ENCODE data around the gene MYOZ1.

Gene MYOZ1

DNA sequence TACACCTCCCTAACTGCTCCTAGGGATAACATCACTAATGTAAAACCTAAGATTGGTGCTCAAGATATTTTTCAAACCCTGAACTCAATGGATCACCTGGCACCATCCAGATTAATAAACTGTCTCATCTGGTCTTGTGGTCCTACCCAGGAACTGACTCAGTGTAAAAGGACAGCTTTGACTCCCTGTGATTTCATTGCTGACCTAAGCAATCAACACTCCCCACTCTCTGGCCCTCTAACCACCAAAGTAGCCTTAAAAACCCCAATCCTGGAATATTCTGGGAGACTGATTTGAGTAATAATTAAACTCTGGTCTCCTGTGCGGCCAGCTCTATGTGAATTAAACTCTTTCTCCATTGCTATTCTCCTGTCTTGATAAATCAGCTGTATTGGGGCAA lies 43.9 kb downstream of the MYOZ1 start:
- no peak for DNase-seq

- no peak for DNase-seq
Measured at GRCh38 chr10:73593812-73594211, 47.5 kb downstream of the MYOZ1 start.

- no peak for DNase-seq
Measured at GRCh38 chr10:73593110-73593509, 48.2 kb downstream of the MYOZ1 start.

DNA sequence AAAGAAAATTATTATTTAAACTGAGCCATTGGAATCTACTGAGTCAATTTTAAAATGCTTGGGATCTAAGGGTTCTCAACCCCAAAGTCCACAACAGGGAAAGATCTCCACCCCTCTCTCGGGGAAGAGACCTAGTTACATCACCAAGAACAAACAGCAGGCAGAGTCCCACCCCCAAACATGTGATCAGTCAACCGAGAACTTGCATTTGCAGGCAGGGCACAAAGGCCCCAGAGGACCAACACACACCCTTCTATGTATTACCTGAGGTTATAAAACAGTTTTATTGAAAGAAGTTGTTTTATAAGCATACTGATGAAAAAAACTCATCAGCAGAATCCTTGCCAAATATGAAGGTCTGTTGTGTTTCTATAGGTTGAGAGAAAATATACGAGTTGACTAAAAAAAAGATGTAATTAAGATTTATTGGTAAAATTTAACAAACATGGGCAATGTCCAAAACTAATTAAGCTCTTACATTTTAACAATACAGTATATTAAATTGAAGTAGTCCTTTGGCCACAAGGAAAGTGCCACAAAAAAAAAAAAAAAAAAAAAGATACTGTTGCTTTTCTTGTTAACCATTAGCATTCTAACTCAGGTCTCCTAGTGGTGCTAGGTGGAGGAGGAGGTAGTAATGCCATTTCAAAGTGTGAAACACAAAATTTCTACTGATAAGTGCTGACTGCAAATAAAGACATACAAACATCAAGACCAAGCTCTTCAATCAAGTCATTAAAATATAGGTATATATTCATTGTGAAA lies 49.2 kb downstream of the MYOZ1 start:
- DNase-seq: no peak

DNA sequence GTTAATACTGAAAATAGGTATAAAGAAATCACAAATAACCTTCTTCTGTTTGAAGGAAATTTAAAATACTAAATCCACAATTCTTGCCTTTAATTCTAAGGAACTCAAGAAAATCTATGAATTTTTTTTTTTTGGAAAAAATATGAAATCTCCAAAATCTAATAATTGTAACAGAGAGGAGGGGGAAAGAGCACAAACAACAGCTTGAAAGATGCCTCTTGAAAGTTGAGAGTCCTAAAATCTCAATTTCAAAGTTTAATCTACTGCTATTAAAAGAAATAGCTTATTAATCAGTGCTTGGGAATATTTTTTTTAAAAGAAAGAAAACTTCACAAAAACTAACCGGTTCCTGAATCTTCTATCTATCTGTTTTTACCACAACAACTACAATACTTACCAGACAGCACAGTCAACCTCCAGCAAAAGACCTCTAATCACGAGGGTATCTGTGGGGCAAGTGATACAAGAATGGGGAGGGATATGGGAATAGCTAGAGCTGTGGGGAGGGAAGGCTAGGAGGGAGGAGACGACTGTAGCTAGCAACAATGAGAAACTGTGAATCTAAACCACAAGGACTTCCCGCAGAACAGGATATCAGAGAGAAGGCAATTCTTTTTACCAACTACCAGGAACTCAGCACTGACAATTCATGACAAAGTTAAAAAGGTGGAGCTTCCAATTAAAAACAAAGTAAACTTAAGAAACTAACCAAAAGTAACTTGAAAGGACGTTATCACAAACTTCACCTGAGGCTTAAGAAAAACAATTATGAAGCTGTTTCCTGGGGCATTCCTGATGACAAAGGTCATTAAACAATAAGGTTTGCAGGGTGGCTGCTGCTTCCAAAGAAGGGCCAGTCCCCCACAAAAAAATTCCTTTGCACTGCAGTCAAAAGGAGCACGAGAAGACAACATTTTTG lies 50.1 kb downstream of the MYOZ1 start, which contains the start of gene USP54:
Gene USP54 (minus strand): TSS at position 462 of the 919 bp plus-strand sequence. CDS start 15,684 bp downstream, outside the sequence.
- DNase-seq: peak; percentile 65

DNA sequence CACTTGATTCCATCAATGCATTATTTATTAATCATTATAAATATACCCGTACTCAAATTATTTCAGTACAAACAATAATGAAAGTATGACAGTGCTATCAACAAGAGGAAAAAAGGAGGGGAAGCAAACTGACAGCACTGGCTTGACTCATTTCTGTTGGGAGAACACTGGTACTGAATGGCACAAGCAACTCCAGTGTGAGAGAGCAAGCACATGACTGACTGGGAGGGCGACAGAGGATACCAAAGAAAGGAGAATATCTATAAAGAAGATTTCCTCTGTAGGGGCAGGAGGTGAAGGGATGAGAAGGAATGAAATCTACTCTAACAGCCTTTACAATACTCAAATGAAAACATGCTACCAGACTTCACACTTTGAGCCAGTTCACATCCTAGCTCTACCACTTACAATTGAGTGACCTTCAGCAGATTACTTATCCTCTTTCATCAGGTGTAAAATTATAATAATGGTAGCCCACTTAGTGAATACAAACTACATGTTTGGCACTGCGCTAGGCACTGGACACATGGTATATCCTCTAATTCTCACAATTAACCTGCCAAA lies 51.6 kb downstream of the MYOZ1 start:
- no peak for DNase-seq

- DNase-seq: no peak
Measured at GRCh38 chr10:73588656-73589055, 52.6 kb downstream of the MYOZ1 start.

- peak; percentile 82 for DNase-seq
Measured at GRCh38 chr10:73586583-73586984, 54.7 kb downstream of the MYOZ1 start.

DNA sequence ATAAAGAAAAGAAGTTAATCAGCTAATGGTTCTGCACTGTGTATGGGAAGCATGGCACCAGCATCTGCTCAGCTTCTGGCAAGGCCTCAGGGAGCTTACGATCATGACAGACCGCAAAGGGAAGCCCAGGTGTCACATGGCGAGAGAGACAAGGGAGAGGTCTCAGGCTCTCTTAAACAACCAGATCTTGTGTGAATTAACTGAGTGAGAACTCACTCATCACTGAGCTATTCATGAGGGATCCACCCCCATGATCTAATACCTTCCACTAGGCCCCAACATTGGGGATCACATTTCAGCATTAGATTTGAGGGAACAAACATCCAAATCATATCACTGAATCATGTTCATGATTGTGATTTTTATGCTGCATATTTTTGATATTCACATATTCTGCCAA lies 55.9 kb downstream of the MYOZ1 start:
- DNase-seq: peak; percentile 24

- peak; percentile 69 for DNase-seq
Measured at GRCh38 chr10:73584737-73585136, 56.5 kb downstream of the MYOZ1 start.

- DNase-seq: no peak
Measured at GRCh38 chr10:73581918-73582317, 59.4 kb downstream of the MYOZ1 start.

Measured in fibroblast of skin of abdomen (primary cell).